GM12878 (cell line): ENCODE results near the gene TELO2. TPM values are rescaled to one million over a fixed set of nuclear protein-coding genes. Genes with fewer than 3 reads are reported as not detected.

Experiments
- ATAC-seq: fragments of 200-7000 bp; cut with Tn5 transposase; 3 replicates; pipeline ENCODE4 v1.9.1; 2020; ENCODE audit warnings: mild to moderate bottlenecking, moderate library complexity
- BruUV-seq: library from RNA; stranded (reverse); fragments of 400-500 nt; replicated peaks from 2 replicates; lab custom pipeline; 2021; lab: Mats Ljungman, UMichigan
- CTCF ChIA-PET: fragments of 300-600 bp; sonication (Branson Sonifier 250); formaldehyde crosslinking; extraction: SDS; loops from one replicate; lab custom pipeline; 2021; ENCODE audit warnings: inconsistent platforms; lab: Yijun Ruan, JAX
- POLR2A ChIA-PET: fragments of 350-600 bp; formaldehyde crosslinking; extraction: SDS; loops from one replicate; lab custom pipeline; 2021; ENCODE audit warnings: inconsistent platforms; lab: Charles Lee
- RAD21 ChIA-PET: fragments of 300-600 bp; sonication (Branson Sonifier 250); formaldehyde crosslinking; loops from one replicate; lab custom pipeline; 2023; ENCODE audit warnings: antibody characterized with exemption; ENCODE audit not compliant: unreplicated experiment; lab: Charles Lee
- SMC1A ChIA-PET: fragments of 300-600 bp; sonication (Branson Sonifier 250); formaldehyde crosslinking; loops from one replicate; lab custom pipeline; 2023; ENCODE audit not compliant: unreplicated experiment, uncharacterized antibody; lab: Charles Lee
- DNase-seq: peaks from one replicate; pipeline ENCODE4 v3.0.0-alpha.2; 2011; ENCODE audit warnings: low read depth, low spot score
- FAIRE-seq: peaks from 3 replicates; lab custom pipeline; 2011; peaks lifted over from hg19 to GRCh38; lab: Jason Lieb, UNC
- H2AFZ ChIP-seq: 2 replicates; pipeline ENCODE4 v1.6.0; 2011; ENCODE audit warnings: low read depth, low read length, control low read depth; ENCODE audit not compliant: control insufficient read depth
- H3K27ac ChIP-seq: 2 replicates; pipeline ENCODE4 v1.5.1; 2011; ENCODE audit warnings: control low read depth; ENCODE audit not compliant: control insufficient read depth, insufficient read depth
- H3K27me3 ChIP-seq, 2 experiments: replicated peaks in 1 of 2; 2 replicates each; pipeline versions ENCODE4 v1.6.0 to v1.6.1; 2011; ENCODE audit warnings: low read length in 1 of 2; ENCODE audit not compliant: control insufficient read depth in 2 of 2, insufficient read depth in 2 of 2
- H3K36me3 ChIP-seq, 2 experiments: 2 replicates each; pipeline ENCODE4 v1.5.1; 2011; ENCODE audit warnings: low read length in 1 of 2; ENCODE audit not compliant: control insufficient read depth in 2 of 2, insufficient read depth in 2 of 2
- H3K4me1 ChIP-seq: 2 replicates; pipeline ENCODE4 v1.6.1; 2011; ENCODE audit warnings: mild to moderate bottlenecking, low read length, moderate library complexity, mixed read lengths; ENCODE audit not compliant: control insufficient read depth, insufficient read depth
- H3K4me2 ChIP-seq: 2 replicates; pipeline ENCODE4 v1.6.0; 2011; ENCODE audit warnings: control low read depth; ENCODE audit not compliant: control insufficient read depth, insufficient read depth
- H3K4me3 ChIP-seq: fragments of 200-600 bp; sonication (generic); 2 replicates; pipeline ENCODE4 v1.5.1; 2016
- H3K79me2 ChIP-seq: 2 replicates; pipeline ENCODE4 v1.6.0; 2011; ENCODE audit warnings: low read length; ENCODE audit not compliant: control insufficient read depth, insufficient read depth
- H3K9ac ChIP-seq: 2 replicates; pipeline ENCODE4 v1.8.0; 2011; ENCODE audit warnings: low read length, control low read depth, mixed read lengths; ENCODE audit not compliant: control insufficient read depth, insufficient read depth
- H3K9me3 ChIP-seq: replicated peaks from 3 replicates; pipeline ENCODE4 v1.5.1; 2011; ENCODE audit warnings: mild to moderate bottlenecking, low read length; ENCODE audit not compliant: control insufficient read depth, insufficient read depth
- H4K20me1 ChIP-seq: 2 replicates; pipeline ENCODE4 v1.6.0; 2011; ENCODE audit not compliant: control insufficient read depth, insufficient read depth
- BMI1 ChIP-seq: fragments of 450-650 bp; IDR thresholded peaks from 2 replicates; pipeline ENCODE4 v1.6.1; 2016; ENCODE audit warnings: mild to moderate bottlenecking, moderate library complexity, borderline replicate concordance
- CHD1 ChIP-seq: IDR thresholded peaks from 2 replicates; pipeline ENCODE4 v1.6.1; 2012; ENCODE audit warnings: low read depth, low read length, improper control_type of control experiment
- E4F1 ChIP-seq: fragments of 450-650 bp; IDR thresholded peaks from 2 replicates; pipeline ENCODE4 v1.6.1; 2018; ENCODE audit warnings: borderline replicate concordance, mild to moderate bottlenecking; ENCODE audit not compliant: partially characterized antibody
- FOXK2 ChIP-seq: fragments of 450-650 bp; IDR thresholded peaks from 2 replicates; pipeline ENCODE4 v1.6.1; 2017; ENCODE audit warnings: mild to moderate bottlenecking, moderate library complexity
- GABPA ChIP-seq: IDR thresholded peaks from 2 replicates; pipeline ENCODE4 v1.6.1; 2014; ENCODE audit warnings: antibody characterized with exemption, low read depth, mild to moderate bottlenecking, inconsistent platforms
- IRF4 ChIP-seq: IDR thresholded peaks from 2 replicates; pipeline ENCODE4 v1.6.1; 2011; ENCODE audit warnings: low read depth, low read length
- NR2C1 ChIP-seq: fragments of 450-650 bp; IDR thresholded peaks from 2 replicates; pipeline ENCODE4 v1.6.1; 2017; ENCODE audit warnings: antibody characterized with exemption, mild to moderate bottlenecking, moderate library complexity
- TBL1XR1 ChIP-seq: IDR thresholded peaks from 2 replicates; pipeline ENCODE4 v1.6.1; 2012; ENCODE audit warnings: low read depth, low read length, improper control_type of control experiment
- ZBTB4 ChIP-seq: fragments of 450-650 bp; formaldehyde crosslinking; IDR thresholded peaks from 2 replicates; pipeline ENCODE4 v1.4.0; 2022; ENCODE audit warnings: mild to moderate bottlenecking, moderate library complexity
- WGBS: methylation state at CpG from one replicate; pipeline ENCODE4 v1.1.6; 2016; ENCODE audit warnings: low lambda C conversion rate; ENCODE audit not compliant: insufficient replicate concordance, insufficient coverage; ENCODE audit errors: missing lambda C conversion rate; 5-methylcytosine and 5-hydroxymethylcytosine counted together
- in situ Hi-C: fragments of 300-500 bp; cut with MboI; formaldehyde crosslinking; loops from 9 replicates; pipeline ENCODE4 v1.14.3; 2018; ENCODE audit warnings: mixed read lengths
- intact Hi-C: fragments of 100-400 bp; cut with micrococcal nuclease; formaldehyde crosslinking; loops from one replicate; pipeline ENCODE4 v1.14.2; 2022; ENCODE audit not compliant: unreplicated experiment
- polyA plus RNA-seq, 11 experiments: library from polyadenylated mRNA; depleted of rRNA in 4 of 11; unstranded in 6 of 11; stranded (reverse) in 5 of 11; fragments of >200 nt; fragmentation: Nextera tagmentation in 4 of 11; fragmentation: Illumina TruSeq in 1 of 11; extraction: Ambion mirVana in 4 of 11; extraction: Trizol in 1 of 11; gene quantifications; 1 replicate in 1 of 11; 2 replicates in 10 of 11; pipeline versions ENCODE4 v1.2.1 to v1.2.3, GENCODE V29; 2011 to 2016; ENCODE audit warnings: inconsistent platforms in 2 of 11, missing spikeins in 2 of 11, low read depth in 1 of 11
- total RNA-seq, 4 experiments: library from RNA; depleted of rRNA in 3 of 4; stranded (reverse); fragments of >200 nt in 3 of 4; fragmentation: Illumina TruSeq in 1 of 4; extraction: Trizol in 1 of 4; gene quantifications; 2 replicates each; pipeline versions ENCODE4 v1.2.1 to v1.2.3, GENCODE V29; 2013 to 2021

The TELO2 gene
- total and polyA plus RNA-seq, 10 of the 15 experiments (the other 5 are each of a cell fraction or from before 2014, with no cell fraction given) = 0.55 to 72.8 (median 18.6) TPM

GRCh38 chr16:1487395-1488053, 5.6 kb upstream of the TELO2 start:
- WGBS = 49% methylated on average over 35 of the region's 39 CpGs
- in situ Hi-C loops (no loop called here), intact Hi-C loops (no loop called here)
- no TSS peak for BruUV-seq
- Histone ChIP-seq H3K4me2 (no peak overlapping the region), H3K27me3 (no peaks in the 10 kb centered on the region), H3K9me3 (no peaks in the 10 kb centered on the region), H3K27ac (no peak overlapping the region), H3K4me1 (peaks cover under 1% of the 10 kb centered on the region; the same call in 1 of the 2 replicates), H3K4me3 (no peak overlapping the region), H2AFZ (no peak overlapping the region), H3K79me2 (no peaks in the 10 kb centered on the region), H3K9ac (no peak overlapping the region), H3K36me3 (no peaks in the 10 kb centered on the region), H4K20me1 (no peaks in the 10 kb centered on the region)
- ChIA-PET SMC1A (no interaction called here), CTCF (no interaction called here), POLR2A (no interaction called here), RAD21 (no interaction called here)
- TF ChIP-seq ZBTB4 (CRISPR knock-in tag) = no peak
- no peak for TF ChIP-seq E4F1
- no peak for TF ChIP-seq TBL1XR1
- TF ChIP-seq BMI1 = no peak
- TF ChIP-seq IRF4 = no peak
- TF ChIP-seq CHD1 = no peak
- no peak for TF ChIP-seq GABPA
- TF ChIP-seq NR2C1 = no peak
- TF ChIP-seq FOXK2 = no peak
- FAIRE-seq (no peak), DNase-seq (no peak), ATAC-seq (no peak)
